Smooth muscle cell (in vitro differentiated cells): Measurements from ENCODE around the gene BMP6. TPM values are rescaled to one million over a fixed set of nuclear protein-coding genes. Genes with fewer than 3 reads are reported as not detected.

Source experiments
- DNase-seq: peaks from one replicate; lab custom pipeline; 2025; ENCODE audit not compliant: unreplicated experiment; lab: John Stamatoyannopoulos, UW
- H2AFZ ChIP-seq: fragments of 200-600 bp; sonication (generic); 2 replicates; pipeline ENCODE4 v1.6.0; 2016; ENCODE audit warnings: antibody characterized with exemption, low read depth, mild to moderate bottlenecking
- H3F3A ChIP-seq: fragments of 200-600 bp; sonication (generic); 2 replicates; pipeline ENCODE4 v1.6.0; 2017; ENCODE audit warnings: antibody characterized with exemption, low read depth
- H3K27ac ChIP-seq: fragments of 200-600 bp; sonication (generic); 2 replicates; pipeline ENCODE4 v1.5.1; 2016; ENCODE audit warnings: low read depth, mild to moderate bottlenecking
- H3K27me3 ChIP-seq: fragments of 200-600 bp; sonication (generic); 2 replicates; pipeline ENCODE4 v1.6.1; 2016; ENCODE audit warnings: low read depth, mild to moderate bottlenecking
- H3K36me3 ChIP-seq: fragments of 200-600 bp; sonication (generic); 2 replicates; pipeline ENCODE4 v1.5.1; 2016; ENCODE audit warnings: low read depth
- H3K4me1 ChIP-seq: fragments of 200-600 bp; sonication (generic); 2 replicates; pipeline ENCODE4 v1.5.1; 2016; ENCODE audit warnings: low read depth
- H3K4me2 ChIP-seq: fragments of 200-600 bp; sonication (generic); 2 replicates; pipeline ENCODE4 v1.6.0; 2016; ENCODE audit warnings: mild to moderate bottlenecking
- H3K4me3 ChIP-seq: fragments of 200-600 bp; sonication (generic); 2 replicates; pipeline ENCODE4 v1.5.1; 2016; ENCODE audit warnings: mild to moderate bottlenecking
- H3K79me2 ChIP-seq: fragments of 200-600 bp; sonication (generic); 2 replicates; pipeline ENCODE4 v1.6.0; 2016; ENCODE audit warnings: low read depth, mild to moderate bottlenecking
- H3K9ac ChIP-seq: fragments of 200-600 bp; sonication (generic); 2 replicates; pipeline ENCODE4 v1.6.0; 2016; ENCODE audit warnings: low read depth
- H3K9me3 ChIP-seq: fragments of 200-600 bp; sonication (generic); replicated peaks from 2 replicates; pipeline ENCODE4 v1.5.1; 2016; ENCODE audit warnings: low read depth
- H4K20me1 ChIP-seq: fragments of 200-600 bp; sonication (generic); 2 replicates; pipeline ENCODE4 v1.6.0; 2016; ENCODE audit warnings: low read depth
- WGBS: methylation state at CpG from one replicate; pipeline ENCODE4 v1.1.7; 2016; ENCODE audit warnings: low lambda C conversion rate; 5-methylcytosine and 5-hydroxymethylcytosine counted together
- polyA plus RNA-seq: library from polyadenylated mRNA; unstranded; fragments of >200 nt; fragmentation: Nextera tagmentation; extraction: Ambion mirVana; gene quantifications from 2 replicates; pipeline ENCODE4 v1.2.1, GENCODE V29; 2016
- total RNA-seq: library from RNA; depleted of rRNA; stranded (reverse); fragments of >200 nt; gene quantifications from 2 replicates; pipeline ENCODE4 v1.2.3, GENCODE V29; 2014
- TF ChIP-seq, protein P1 (sequence below): fragments of 200-600 bp; sonication (generic); IDR thresholded peaks from 2 replicates; pipeline ENCODE4 v1.5.1; 2017; ENCODE audit warnings: borderline replicate concordance, mild to moderate bottlenecking, antibody characterized with exemption; ENCODE audit not compliant: insufficient read depth, poor library complexity, severe bottlenecking

The BMP6 gene
- total and polyA plus RNA-seq, 2 experiments from 2014 or later = 14.5 to 17.0 TPM

DNA sequence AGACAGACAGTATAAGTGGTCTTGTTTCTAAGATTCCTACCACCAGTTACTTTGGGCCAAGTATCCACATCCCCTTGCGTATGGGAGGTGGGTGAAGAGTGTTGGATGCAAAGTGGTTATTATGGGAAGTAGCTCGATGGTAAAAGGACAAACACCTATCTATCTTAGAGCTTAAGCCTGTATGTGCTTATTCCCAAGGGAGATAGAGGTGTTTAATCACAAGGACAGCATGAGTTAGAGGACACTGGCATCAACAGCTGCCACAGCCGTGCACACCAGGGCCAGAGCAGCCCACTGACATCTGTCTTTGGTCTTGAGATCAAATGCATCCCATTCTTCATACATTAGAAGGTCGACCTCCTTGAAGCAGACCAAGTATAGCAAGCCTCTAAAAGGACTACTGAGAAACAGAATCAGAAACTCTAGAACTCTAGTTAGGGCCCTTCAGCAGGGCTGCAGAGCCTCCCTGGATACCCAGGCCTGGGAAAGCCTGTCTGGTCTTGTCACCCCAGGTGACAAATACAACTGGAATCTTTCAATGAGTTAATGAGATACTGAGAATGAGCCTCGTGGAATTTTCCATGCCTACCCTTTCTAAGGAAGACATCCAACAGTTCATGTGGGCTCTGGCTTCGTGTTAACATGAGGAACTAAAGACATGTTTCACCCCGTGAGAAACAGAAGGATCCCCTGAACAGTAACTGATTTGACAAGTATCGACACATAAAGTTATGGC is 156.0 kb downstream of the BMP6 start:
- WGBS = 85% methylated on average over 8 of the region's 8 CpGs
- Histone ChIP-seq H3K27ac (peak overlapping the region; percentile 38), H3K9me3 (no peaks in the 10 kb centered on the region), H4K20me1 (peaks cover 17% of the 10 kb centered on the region), H3K27me3 (no peaks in the 10 kb centered on the region), H3F3A (peaks cover 16% of the 10 kb centered on the region), H3K4me2 (no peak overlapping the region), H3K79me2 (no peaks in the 10 kb centered on the region), H3K4me1 (no peaks in the 10 kb centered on the region), H3K36me3 (peaks cover 30% of the 10 kb centered on the region), H3K9ac (no peak overlapping the region), H2AFZ (no peak overlapping the region), H3K4me3 (no peak overlapping the region)
- TF ChIP-seq, protein P1, sequence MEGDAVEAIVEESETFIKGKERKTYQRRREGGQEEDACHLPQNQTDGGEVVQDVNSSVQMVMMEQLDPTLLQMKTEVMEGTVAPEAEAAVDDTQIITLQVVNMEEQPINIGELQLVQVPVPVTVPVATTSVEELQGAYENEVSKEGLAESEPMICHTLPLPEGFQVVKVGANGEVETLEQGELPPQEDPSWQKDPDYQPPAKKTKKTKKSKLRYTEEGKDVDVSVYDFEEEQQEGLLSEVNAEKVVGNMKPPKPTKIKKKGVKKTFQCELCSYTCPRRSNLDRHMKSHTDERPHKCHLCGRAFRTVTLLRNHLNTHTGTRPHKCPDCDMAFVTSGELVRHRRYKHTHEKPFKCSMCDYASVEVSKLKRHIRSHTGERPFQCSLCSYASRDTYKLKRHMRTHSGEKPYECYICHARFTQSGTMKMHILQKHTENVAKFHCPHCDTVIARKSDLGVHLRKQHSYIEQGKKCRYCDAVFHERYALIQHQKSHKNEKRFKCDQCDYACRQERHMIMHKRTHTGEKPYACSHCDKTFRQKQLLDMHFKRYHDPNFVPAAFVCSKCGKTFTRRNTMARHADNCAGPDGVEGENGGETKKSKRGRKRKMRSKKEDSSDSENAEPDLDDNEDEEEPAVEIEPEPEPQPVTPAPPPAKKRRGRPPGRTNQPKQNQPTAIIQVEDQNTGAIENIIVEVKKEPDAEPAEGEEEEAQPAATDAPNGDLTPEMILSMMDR = no peak
- DNase-seq = no peak

DNA sequence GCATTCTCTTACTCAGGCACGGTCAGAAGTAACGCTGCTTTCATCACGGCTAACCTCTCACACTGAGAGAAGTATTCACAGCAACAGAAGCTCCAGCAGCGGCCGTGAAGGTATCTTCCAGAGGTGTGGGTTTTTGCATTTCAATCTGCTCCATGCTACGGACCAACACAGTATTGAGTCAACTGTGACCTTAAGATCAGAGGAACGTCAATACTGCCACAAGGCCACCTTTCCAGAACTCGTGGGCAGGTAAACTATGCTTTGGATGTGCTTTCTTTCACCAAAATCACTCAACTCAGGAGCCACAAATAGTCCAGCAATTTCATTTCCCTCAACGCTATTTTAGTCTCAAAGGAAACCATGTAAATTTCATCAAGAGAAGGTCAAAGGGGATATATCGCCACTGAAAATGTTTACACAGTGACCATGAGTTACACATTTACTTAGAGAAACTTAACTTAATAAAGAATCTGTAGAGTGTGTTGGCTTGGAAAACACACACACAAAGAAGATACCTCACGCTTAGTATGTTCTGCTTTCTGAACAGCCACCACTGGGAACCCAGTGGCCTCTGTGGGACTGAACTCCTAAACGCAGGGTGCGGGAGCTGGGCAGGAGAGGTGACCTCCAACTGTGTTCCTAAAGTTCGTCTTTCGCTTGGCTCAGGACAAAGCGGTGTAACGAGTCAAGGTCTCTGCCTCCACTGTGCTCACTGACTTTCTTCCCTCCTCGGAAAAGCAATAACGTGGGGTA is 156.8 kb downstream of the BMP6 start:
- Histone ChIP-seq H3K27ac (peak overlapping the region; percentile 38), H3K4me3 (no peak overlapping the region), H3K79me2 (no peaks in the 10 kb centered on the region), H3K9me3 (no peaks in the 10 kb centered on the region), H3K27me3 (no peaks in the 10 kb centered on the region), H4K20me1 (peaks cover 24% of the 10 kb centered on the region), H3K9ac (no peak overlapping the region), H3K4me2 (no peak overlapping the region), H2AFZ (no peak overlapping the region), H3K36me3 (peaks cover 32% of the 10 kb centered on the region), H3K4me1 (no peaks in the 10 kb centered on the region), H3F3A (peaks cover 16% of the 10 kb centered on the region)
- DNase-seq = no peak
- TF ChIP-seq, protein P1 = no peak
- WGBS = 96% methylated on average over 19 of the region's 19 CpGs

DNA sequence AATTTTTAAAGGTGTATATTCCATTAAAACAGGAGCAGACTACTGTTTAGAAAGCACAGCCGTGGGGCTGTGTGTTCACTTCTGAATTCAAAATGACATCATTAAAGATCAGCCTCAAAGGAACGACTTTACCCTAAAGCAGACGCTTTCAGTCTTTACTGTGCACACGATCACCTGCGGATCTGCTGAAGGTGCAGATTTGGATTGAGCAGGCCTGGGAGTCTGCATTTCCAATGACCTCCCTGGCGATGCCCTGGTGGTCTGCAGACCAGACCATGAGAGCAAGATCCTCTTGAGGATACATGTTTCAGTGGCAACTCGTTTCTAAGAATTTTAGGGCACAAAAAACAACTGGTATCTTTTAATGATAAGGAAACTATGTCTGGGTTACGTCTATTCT is 157.5 kb downstream of the BMP6 start:
- Histone ChIP-seq H2AFZ (no peak overlapping the region), H3K36me3 (peaks cover 36% of the 10 kb centered on the region), H3K4me1 (no peaks in the 10 kb centered on the region), H3K4me3 (no peak overlapping the region), H3F3A (peaks cover 16% of the 10 kb centered on the region), H3K9me3 (no peaks in the 10 kb centered on the region), H3K27ac (no peak overlapping the region), H4K20me1 (peaks cover 29% of the 10 kb centered on the region), H3K4me2 (no peak overlapping the region), H3K79me2 (no peaks in the 10 kb centered on the region), H3K9ac (no peak overlapping the region), H3K27me3 (no peaks in the 10 kb centered on the region)
- DNase-seq = no peak
- 86% methylated on average over 8 of the region's 8 CpGs for WGBS
- TF ChIP-seq, protein P1 = no peak

- 89% methylated on average over 3 of the region's 3 CpGs for WGBS
- H3K9me3 ChIP-seq = no peaks in the 10 kb centered on the region
- peaks cover 10% of the 10 kb centered on the region for H3F3A ChIP-seq
- no peak overlapping the region for H3K4me2 ChIP-seq
- H3K4me3 ChIP-seq = no peak overlapping the region
- H2AFZ ChIP-seq = no peak overlapping the region
- no peak overlapping the region for H3K9ac ChIP-seq
- no peaks in the 10 kb centered on the region for H3K27me3 ChIP-seq
- TF ChIP-seq, protein P1 = no peak
- no peak overlapping the region for H3K27ac ChIP-seq
- H3K36me3 ChIP-seq = peaks cover 42% of the 10 kb centered on the region
- peaks cover 37% of the 10 kb centered on the region for H4K20me1 ChIP-seq
- H3K4me1 ChIP-seq = no peaks in the 10 kb centered on the region
- no peak for DNase-seq
- no peaks in the 10 kb centered on the region for H3K79me2 ChIP-seq
Observed at GRCh38 chr6:7886132-7886531, 160.2 kb downstream of the BMP6 start.
